Colonic mucosa (tissue), 4 donors: Measurements from ENCODE around the gene RND2. TPM values are rescaled to one million over a fixed set of nuclear protein-coding genes. Genes with fewer than 3 reads are reported as not detected.

ENCODE experiments used
- DNase-seq: peaks from one replicate; pipeline ENCODE4 v3.0.0-alpha.2; 2020
- H3K27ac ChIP-seq: fragments of 200-600 bp; one replicate; pipeline ENCODE4 v1.8.0; 2021
- H3K27me3 ChIP-seq: fragments of 200-600 bp; one replicate; pipeline ENCODE4 v1.8.0; 2021
- H3K36me3 ChIP-seq: fragments of 200-600 bp; one replicate; pipeline ENCODE4 v1.8.0; 2021
- H3K4me1 ChIP-seq: fragments of 200-600 bp; one replicate; pipeline ENCODE4 v1.8.0; 2021; ENCODE audit warnings: mild to moderate bottlenecking
- H3K4me3 ChIP-seq: fragments of 200-600 bp; one replicate; pipeline ENCODE4 v1.8.0; 2021
- H3K9ac ChIP-seq, 2 donors: one replicate each; pipeline ENCODE4 v1.7.0; 2013; ENCODE audit warnings: control low read depth in 2 of 2, low read depth in 2 of 2, low read length in 2 of 2
- H3K9me3 ChIP-seq: fragments of 200-600 bp; one replicate; pipeline ENCODE4 v1.8.0; 2021
- CTCF ChIP-seq: fragments of 200-600 bp; IDR thresholded peaks from one replicate; pipeline ENCODE4 v1.8.0; 2022; ENCODE audit warnings: antibody characterized with exemption, mild to moderate bottlenecking
- intact Hi-C: fragments of 100-400 bp; cut with DNase I; formaldehyde crosslinking; loops from one replicate; pipeline ENCODE4 v1.14.1; 2022
- total RNA-seq, 2 donors: library from RNA; stranded (reverse); fragmentation: NEBNext Ultra II Directional in 1 of 2; extraction: Animal tissue kit (Norgen Biotek cat#: 25700) in 1 of 2; gene quantifications; one replicate each; pipeline ENCODE4 v1.2.1, GENCODE V29; 2021
- donor health status: healthy.
- donor health status: DM: no; HTN: no; CAD: no.
- donor health status: DM: no; HTN: no; CAD: no.

Gene RND2
- total RNA-seq, 2 donors from 2014 or later: 0.30 to 0.56 TPM

GRCh38 chr17:43033948-43034881 lies 9.2 kb downstream of the RND2 start:
- intact Hi-C loops: no loop called here
- Histone ChIP-seq H3K4me1 (no peaks in the 10 kb centered on the region), H3K36me3 (no peaks in the 10 kb centered on the region), H3K27me3 (no peaks in the 10 kb centered on the region), H3K4me3 (no peak overlapping the region), H3K27ac (no peak overlapping the region), H3K9me3 (no peaks in the 10 kb centered on the region), H3K9ac (no peak overlapping the region)
- DNase-seq: no peak
- TF ChIP-seq CTCF: no peak

- intact Hi-C loops: no loop called here
- no peaks in the 10 kb centered on the region for H3K36me3 ChIP-seq
Measured at GRCh38 chr17:43034894-43035293, 9.9 kb downstream of the RND2 start.

GRCh38 chr17:43039646-43040045 lies 14.6 kb downstream of the RND2 start:
- intact Hi-C loops: loop anchor here (10.0 kb wide), 1 partner anchor 65 kb away; no protein-coding TSS in a partner anchor
- no peak for DNase-seq

More at GRCh38 chr17:43034894-43035293, 9.9 kb downstream of the RND2 start:
- Histone ChIP-seq H3K27ac (no peak overlapping the region), H3K27me3 (no peaks in the 10 kb centered on the region), H3K9ac (no peak overlapping the region), H3K4me3 (no peak overlapping the region), H3K4me1 (no peaks in the 10 kb centered on the region), H3K9me3 (no peaks in the 10 kb centered on the region)
- TF ChIP-seq CTCF: no peak
- no peak for DNase-seq

GRCh38 chr17:43040655-43041054 lies 15.6 kb downstream of the RND2 start:
- intact Hi-C loops: loop anchor here (10.0 kb wide), 1 partner anchor 64 kb away; no protein-coding TSS in a partner anchor
- no peak for DNase-seq

More at GRCh38 chr17:43039646-43040045, 14.6 kb downstream of the RND2 start:
- no peak overlapping the region for H3K27ac ChIP-seq
- no peak overlapping the region for H3K9ac ChIP-seq
- no peak overlapping the region for H3K4me3 ChIP-seq
- no peaks in the 10 kb centered on the region for H3K36me3 ChIP-seq
- H3K9me3 ChIP-seq: no peaks in the 10 kb centered on the region
- no peaks in the 10 kb centered on the region for H3K27me3 ChIP-seq
- H3K4me1 ChIP-seq: no peaks in the 10 kb centered on the region
- TF ChIP-seq CTCF: no peak

More at GRCh38 chr17:43040655-43041054, 15.6 kb downstream of the RND2 start:
- H3K4me1 ChIP-seq: no peaks in the 10 kb centered on the region
- no peak overlapping the region for H3K27ac ChIP-seq
- H3K36me3 ChIP-seq: no peaks in the 10 kb centered on the region
- H3K4me3 ChIP-seq: no peak overlapping the region
- no peak overlapping the region for H3K9ac ChIP-seq
- H3K27me3 ChIP-seq: no peaks in the 10 kb centered on the region
- no peak for TF ChIP-seq CTCF
- H3K9me3 ChIP-seq: no peaks in the 10 kb centered on the region
